AG10803 (cell line): ENCODE data around the gene COL23A1.

ENCODE experiments used
- DNase-seq: peaks from one replicate; pipeline ENCODE4 v3.0.0; 2010; ENCODE audit warnings: low read depth
- H3K4me3 ChIP-seq: 2 replicates; pipeline ENCODE4 v1.5.1; 2011; ENCODE audit warnings: mild to moderate bottlenecking, low read length, control low read depth
- TF ChIP-seq, protein P1 (sequence below): conservative IDR thresholded peaks from 2 replicates; pipeline ENCODE4 v1.5.1; 2011; ENCODE audit warnings: mild to moderate bottlenecking, low read length, control low read depth, inconsistent platforms

COL23A1 gene

DNA sequence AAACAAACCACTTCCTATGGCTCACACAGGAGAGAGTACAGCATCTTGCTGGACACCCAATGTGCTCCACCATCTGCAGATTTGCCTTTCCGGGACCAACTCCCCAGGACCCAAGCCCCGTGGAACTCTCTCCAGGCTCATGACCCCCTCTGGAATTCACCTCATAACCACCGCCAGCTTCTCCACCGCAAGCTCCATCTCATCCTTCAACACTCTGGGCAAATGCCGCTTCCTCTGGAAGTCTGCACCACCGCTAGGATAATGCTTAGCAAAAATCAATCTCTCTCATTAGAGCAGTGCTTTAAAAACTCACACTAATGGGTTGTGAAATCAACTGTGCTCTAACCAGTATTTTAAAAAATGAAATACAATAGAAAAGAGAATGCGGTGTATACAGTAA, 150.0 kb downstream of the COL23A1 start:
- DNase-seq = no peak
- H3K4me3 ChIP-seq = no peak overlapping the region
- TF ChIP-seq, protein P1, sequence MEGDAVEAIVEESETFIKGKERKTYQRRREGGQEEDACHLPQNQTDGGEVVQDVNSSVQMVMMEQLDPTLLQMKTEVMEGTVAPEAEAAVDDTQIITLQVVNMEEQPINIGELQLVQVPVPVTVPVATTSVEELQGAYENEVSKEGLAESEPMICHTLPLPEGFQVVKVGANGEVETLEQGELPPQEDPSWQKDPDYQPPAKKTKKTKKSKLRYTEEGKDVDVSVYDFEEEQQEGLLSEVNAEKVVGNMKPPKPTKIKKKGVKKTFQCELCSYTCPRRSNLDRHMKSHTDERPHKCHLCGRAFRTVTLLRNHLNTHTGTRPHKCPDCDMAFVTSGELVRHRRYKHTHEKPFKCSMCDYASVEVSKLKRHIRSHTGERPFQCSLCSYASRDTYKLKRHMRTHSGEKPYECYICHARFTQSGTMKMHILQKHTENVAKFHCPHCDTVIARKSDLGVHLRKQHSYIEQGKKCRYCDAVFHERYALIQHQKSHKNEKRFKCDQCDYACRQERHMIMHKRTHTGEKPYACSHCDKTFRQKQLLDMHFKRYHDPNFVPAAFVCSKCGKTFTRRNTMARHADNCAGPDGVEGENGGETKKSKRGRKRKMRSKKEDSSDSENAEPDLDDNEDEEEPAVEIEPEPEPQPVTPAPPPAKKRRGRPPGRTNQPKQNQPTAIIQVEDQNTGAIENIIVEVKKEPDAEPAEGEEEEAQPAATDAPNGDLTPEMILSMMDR = no peak

DNA sequence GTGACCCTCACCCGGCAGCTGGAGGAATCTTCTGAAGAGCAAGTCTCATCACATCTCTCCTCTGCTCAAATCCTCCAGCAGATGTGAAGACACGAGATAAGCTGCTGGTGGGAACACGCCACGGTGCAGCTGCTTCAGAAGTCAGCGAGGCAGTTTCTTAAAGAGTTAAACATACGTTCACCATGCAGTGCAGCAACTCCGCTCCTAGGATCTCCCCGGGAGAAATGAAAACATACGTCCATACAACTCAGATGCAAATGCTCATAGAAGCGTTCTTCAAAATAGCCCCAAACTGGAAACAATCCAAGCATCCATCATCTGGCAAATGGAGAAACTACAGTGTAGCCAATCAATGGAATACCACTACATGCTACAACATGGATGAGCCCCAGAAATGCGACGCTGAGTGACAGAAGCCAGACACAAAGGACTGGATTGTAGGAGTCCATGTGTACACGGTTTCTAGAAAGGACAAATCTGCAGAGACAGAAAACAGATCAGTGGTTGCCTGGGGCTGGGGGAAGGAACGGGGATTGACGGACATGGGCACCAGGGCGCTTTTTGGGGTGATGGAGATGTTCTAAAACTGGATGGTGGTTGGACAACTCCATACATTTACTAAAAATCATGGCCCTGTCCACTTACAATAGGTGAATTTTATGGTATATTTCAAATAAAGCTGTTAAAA, 150.6 kb downstream of the COL23A1 start:
- no peak overlapping the region for H3K4me3 ChIP-seq
- TF ChIP-seq, protein P1 = no peak
- no peak for DNase-seq

DNA sequence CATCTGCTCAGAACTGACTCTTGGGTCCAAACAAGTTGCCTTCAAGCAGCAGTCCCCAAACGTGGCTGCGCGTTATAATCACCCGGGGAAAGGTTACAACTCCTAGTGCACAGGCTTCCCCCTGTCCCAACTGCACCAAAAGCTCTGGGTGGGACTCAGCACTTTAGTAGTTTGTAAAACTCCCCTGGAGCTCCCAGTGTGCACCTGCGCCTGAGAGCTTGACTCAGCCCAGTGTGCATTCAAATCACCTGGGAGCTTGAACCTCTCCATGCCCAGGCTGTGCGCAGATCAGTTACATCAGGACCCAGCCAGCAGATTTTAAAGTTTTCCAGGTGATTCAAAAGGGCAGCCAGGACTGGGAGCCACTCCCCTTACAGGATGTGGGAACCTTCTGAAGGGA, 151.4 kb downstream of the COL23A1 start:
- H3K4me3 ChIP-seq = no peak overlapping the region
- TF ChIP-seq, protein P1 = no peak
- no peak for DNase-seq

DNA sequence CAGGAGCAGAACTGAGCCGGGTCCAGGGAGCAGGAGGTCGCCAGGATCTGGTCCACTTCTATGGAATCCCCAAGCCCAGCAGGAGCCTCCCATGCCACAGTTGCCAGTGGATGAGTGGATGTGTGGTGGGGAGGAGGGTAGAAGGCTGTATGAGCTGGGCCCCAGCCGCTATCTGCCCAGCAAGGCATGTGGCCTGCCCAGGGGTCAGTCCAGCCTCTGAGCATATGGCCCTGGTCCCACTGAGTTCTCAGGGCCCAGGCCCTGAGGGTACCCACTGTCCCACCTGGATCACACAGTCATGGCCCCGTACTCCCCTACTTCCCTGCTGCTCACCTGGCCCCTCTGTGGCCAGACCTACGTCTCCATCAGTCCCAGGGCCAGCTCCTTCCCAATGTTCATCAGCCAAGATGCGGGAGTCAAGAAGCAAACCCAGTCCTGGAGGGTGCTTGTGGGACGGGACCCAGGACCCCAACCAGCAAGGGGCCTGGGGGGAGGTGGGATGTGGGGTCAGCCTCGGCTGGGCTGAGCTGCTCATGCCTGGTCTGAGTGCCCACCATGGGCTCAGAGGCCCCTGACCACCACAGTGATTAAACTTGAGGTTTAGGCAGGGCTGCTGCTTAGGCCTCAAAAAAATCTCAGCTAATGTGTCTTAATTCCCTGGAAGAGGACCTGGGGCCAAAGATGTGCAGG, 152.7 kb downstream of the COL23A1 start:
- TF ChIP-seq, protein P1 = no peak
- H3K4me3 ChIP-seq = no peak overlapping the region
- DNase-seq = no peak

DNA sequence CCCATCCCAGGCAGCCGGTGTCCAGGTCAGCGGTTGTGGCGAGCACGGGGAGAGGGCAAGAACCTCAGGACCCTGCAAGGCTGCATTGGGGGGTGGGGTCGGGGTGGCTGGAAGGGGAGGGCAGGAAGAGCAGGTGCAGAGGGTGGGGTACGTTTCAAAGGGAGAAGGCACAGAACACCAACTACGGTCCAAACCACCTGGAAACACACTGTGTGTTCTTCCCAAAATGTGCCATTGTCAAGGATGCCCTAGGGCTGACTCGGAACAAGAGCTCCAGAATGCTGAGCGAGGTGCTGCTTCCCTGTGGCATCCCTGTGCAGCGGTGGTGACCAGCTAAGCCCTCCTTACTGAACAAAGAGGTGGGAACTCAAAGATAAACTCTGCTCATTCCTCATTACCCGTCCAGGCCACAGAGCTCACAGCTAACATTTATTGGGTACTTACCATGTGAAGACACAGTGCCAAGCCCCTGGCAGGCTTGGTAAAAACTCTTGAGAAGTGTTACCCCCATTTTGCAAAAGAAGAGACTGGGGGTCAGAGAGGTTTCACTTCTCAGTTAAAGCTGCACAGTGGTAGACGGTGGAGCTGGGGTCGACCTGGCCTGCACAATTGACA, 153.8 kb downstream of the COL23A1 start:
- DNase-seq = no peak
- H3K4me3 ChIP-seq = no peak overlapping the region
- TF ChIP-seq, protein P1 = no peak

DNA sequence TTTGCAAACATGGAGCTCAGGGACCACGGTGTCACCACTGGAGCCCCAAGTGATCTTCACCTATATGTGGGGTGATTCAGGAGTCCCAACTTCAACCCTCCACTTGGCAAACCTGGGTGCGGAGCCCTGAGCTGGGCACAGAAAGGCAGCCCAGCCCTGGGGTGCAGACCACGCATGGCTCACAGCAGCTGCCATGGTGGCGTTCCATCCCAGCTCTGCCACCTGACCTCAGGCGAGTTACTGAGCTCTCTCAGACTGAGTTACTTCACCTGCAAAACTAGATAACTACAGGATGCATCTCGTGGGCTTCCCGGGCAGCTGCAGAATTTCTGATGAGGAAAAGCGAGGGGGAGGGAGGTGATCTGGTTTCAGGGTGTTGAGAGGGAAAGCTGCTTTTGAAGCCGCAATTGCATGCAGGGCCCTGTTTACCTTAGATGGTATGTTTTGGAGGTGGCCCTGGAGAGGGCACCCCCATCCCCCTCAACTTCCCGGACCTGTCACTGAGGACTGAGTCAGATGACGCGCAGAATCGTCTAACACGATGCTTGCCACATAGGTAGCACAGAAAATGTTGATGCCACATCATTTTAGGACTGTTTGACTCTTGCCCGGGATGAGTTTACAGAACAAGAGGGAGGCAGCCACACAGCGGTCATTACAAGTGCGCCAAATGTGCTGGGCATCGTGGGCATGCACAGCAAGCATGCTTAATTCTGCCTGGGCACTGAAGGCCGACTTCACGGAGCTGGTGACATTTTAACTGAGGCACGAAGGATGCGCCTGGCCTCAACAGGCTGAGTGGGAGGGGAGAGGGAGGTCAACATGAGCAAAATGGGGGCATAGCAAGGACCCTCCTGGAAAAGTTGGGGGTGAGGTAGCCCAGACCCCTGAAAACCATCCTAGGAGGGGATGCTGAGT, 154.6 kb downstream of the COL23A1 start:
- TF ChIP-seq, protein P1 = no peak

More for the DNA sequence above, 154.6 kb downstream of the COL23A1 start:
- no peak for DNase-seq
- no peak overlapping the region for H3K4me3 ChIP-seq
